SIG-M5 treated with dmso at 0.1 percent for 504 hours (cell line): ENCODE results near the gene PEAR1.

Source experiments
- DNase-seq: peaks from one replicate; lab custom pipeline; 2025; ENCODE audit not compliant: unreplicated experiment; lab: John Stamatoyannopoulos, UW

The PEAR1 gene

GRCh38 chr1:156881101-156881500 lies 12.4 kb upstream of the PEAR1 start:
- DNase-seq: no peak

GRCh38 chr1:156881663-156882062 lies 11.9 kb upstream of the PEAR1 start:
- DNase-seq: no peak

GRCh38 chr1:156882543-156882942 lies 11.0 kb upstream of the PEAR1 start:
- no peak for DNase-seq

- DNase-seq: no peak
Observed at GRCh38 chr1:156883919-156884318, 9.6 kb upstream of the PEAR1 start.

- DNase-seq: no peak
Observed at GRCh38 chr1:156884560-156885184, 8.8 kb upstream of the PEAR1 start.

- no peak for DNase-seq
Observed at GRCh38 chr1:156885314-156885713, 8.2 kb upstream of the PEAR1 start.

- DNase-seq: no peak
Observed at GRCh38 chr1:156885880-156886355, 7.6 kb upstream of the PEAR1 start.

GRCh38 chr1:156886583-156887281 lies 6.8 kb upstream of the PEAR1 start:
- no peak for DNase-seq

- DNase-seq: no peak
Observed at GRCh38 chr1:156887317-156887716, 6.2 kb upstream of the PEAR1 start.

GRCh38 chr1:156887734-156888133 lies 5.8 kb upstream of the PEAR1 start:
- DNase-seq: no peak

GRCh38 chr1:156889802-156890580 lies 3.5 kb upstream of the PEAR1 start:
- peak; percentile 77 for DNase-seq

- peak; percentile 85 for DNase-seq
Observed at GRCh38 chr1:156892190-156893047, 1.1 kb upstream of the PEAR1 start.

GRCh38 chr1:156894001-156894400 lies 483 bp downstream of the PEAR1 start:
- no peak for DNase-seq

GRCh38 chr1:156894711-156895454 lies 1.4 kb downstream of the PEAR1 start:
- DNase-seq: no peak

- DNase-seq: no peak
Observed at GRCh38 chr1:156895455-156895812, 1.9 kb downstream of the PEAR1 start.

- no peak for DNase-seq
Observed at GRCh38 chr1:156895927-156896326, 2.4 kb downstream of the PEAR1 start.

- no peak for DNase-seq
Observed at GRCh38 chr1:156896490-156897033, 3.0 kb downstream of the PEAR1 start.

- no peak for DNase-seq
Observed at GRCh38 chr1:156897078-156897825, 3.7 kb downstream of the PEAR1 start.

GRCh38 chr1:156898161-156898566 lies 4.6 kb downstream of the PEAR1 start:
- DNase-seq: no peak
